GM20000 (cell line): ENCODE data around the gene KDELR3.

Experiments
- DNase-seq: peaks from one replicate; pipeline ENCODE4 v3.0.0; 2012; ENCODE audit warnings: low spot score
- CTCF ChIP-seq: IDR thresholded peaks from 2 replicates; pipeline ENCODE4 v1.5.1; 2012; ENCODE audit warnings: mild to moderate bottlenecking, control low read depth; ENCODE audit errors: extremely low read depth, missing control alignments

The KDELR3 gene

GRCh38 chr22:38423512-38424503 lies 44.1 kb upstream of the KDELR3 start:
- no peak for DNase-seq

GRCh38 chr22:38424525-38425080 lies 43.3 kb upstream of the KDELR3 start:
- TF ChIP-seq CTCF, result no peak
- DNase-seq, result no peak

More at GRCh38 chr22:38423512-38424503, 44.1 kb upstream of the KDELR3 start:
- TF ChIP-seq CTCF, result no peak

GRCh38 chr22:38426628-38427027 lies 41.3 kb upstream of the KDELR3 start:
- TF ChIP-seq CTCF, result no peak
- DNase-seq, result no peak

GRCh38 chr22:38427465-38427864 lies 40.4 kb upstream of the KDELR3 start:
- no peak for TF ChIP-seq CTCF
- DNase-seq, result no peak

- no peak for TF ChIP-seq CTCF
- DNase-seq, result no peak
Measured at GRCh38 chr22:38427940-38428339, 40.0 kb upstream of the KDELR3 start.

- DNase-seq, result no peak
- no peak for TF ChIP-seq CTCF
Measured at GRCh38 chr22:38428714-38429113, 39.2 kb upstream of the KDELR3 start.

- no peak for TF ChIP-seq CTCF
- DNase-seq, result no peak
Measured at GRCh38 chr22:38429499-38430068, 38.3 kb upstream of the KDELR3 start.
